CD4-positive, alpha-beta T cell treated with Interleukin-10 for 1 hour (primary cell): Measurements from ENCODE around the gene ASCL1.

Source experiments
- DNase-seq: peaks from one replicate; pipeline ENCODE4 v3.0.0-alpha.2; 2020

The ASCL1 gene

DNA sequence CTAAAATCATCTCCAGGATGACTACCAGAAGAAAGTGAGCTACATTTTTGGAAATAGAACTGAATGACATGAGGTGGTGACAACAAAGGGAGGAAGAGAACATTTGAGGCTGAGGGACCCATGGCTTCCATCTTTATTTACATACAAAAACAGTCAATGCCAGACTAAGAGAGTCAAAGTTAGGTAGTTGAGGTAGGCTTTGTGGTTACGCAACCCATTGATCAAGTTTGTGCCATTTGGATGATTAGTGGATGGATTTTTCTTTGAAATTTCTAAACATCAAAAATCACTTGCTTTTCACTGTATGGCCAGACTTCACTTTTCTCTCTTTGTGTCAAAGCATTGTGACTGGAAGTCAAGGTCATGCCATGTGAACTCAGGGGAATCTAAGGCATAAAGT lies 22.9 kb downstream of the ASCL1 start:
- DNase-seq = no peak

- no peak for DNase-seq
These were observed 32.9 kb downstream of the ASCL1 start for GRCh38 chr12:102990419-102990818.

GRCh38 chr12:102992297-102992696 lies 34.8 kb downstream of the ASCL1 start:
- no peak for DNase-seq

DNA sequence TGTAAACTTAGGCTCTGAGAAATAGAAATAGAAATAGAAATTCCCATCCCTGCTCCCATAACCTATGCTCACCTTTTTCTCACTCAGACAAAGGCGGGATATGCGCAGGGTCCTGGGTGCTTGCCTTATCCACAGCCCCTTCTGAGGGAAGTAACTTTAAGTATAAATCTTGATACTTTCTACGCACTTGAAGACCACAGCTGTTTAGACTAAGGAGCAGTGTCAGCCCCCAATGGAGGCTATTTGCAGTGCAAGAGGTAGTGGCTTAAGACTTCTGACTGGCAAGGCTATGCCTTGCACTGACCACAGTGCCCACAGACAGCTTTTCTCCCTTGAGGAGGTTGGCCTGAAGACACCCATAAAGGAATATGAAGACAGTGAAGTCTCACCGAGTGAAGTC lies 35.2 kb downstream of the ASCL1 start:
- no peak for DNase-seq

- DNase-seq = no peak
These were observed 36.1 kb downstream of the ASCL1 start for GRCh38 chr12:102993537-102993936.

GRCh38 chr12:102995372-102995771 lies 37.9 kb downstream of the ASCL1 start:
- no peak for DNase-seq
